Sigmoid colon (tissue), 7 donors: Measurements from ENCODE around the gene DACT2. TPM values are rescaled to one million over a fixed set of nuclear protein-coding genes. Genes with fewer than 3 reads are reported as not detected.

Experiments used
- DNase-seq: peaks from one replicate; pipeline ENCODE4 v3.0.0-alpha.2; 2019
- H3K27ac ChIP-seq, 4 donors: fragments of 200-600 bp; sonication (generic); one replicate each; pipeline ENCODE4 v1.5.1; 2016 to 2019; ENCODE audit warnings: mild to moderate bottlenecking in 1 of 4
- H3K27me3 ChIP-seq, 3 donors: fragments of 200-600 bp; sonication (generic); one replicate each; pipeline ENCODE4 v1.5.1; 2019; ENCODE audit warnings: mild to moderate bottlenecking in 1 of 3
- H3K36me3 ChIP-seq, 4 donors: fragments of 200-600 bp; sonication (generic); one replicate each; pipeline ENCODE4 v1.5.1; 2016 to 2019
- H3K4me1 ChIP-seq, 4 donors: fragments of 200-600 bp; sonication (generic); one replicate each; pipeline ENCODE4 v1.5.1; 2017 to 2019
- H3K4me3 ChIP-seq, 4 donors: fragments of 200-600 bp; sonication (generic); one replicate each; pipeline ENCODE4 v1.5.1; 2017 to 2019; ENCODE audit warnings: mild to moderate bottlenecking in 2 of 4, moderate library complexity in 1 of 4
- H3K9me3 ChIP-seq, 4 donors: fragments of 200-600 bp in 3 of 4; sonication (generic) in 3 of 4; one replicate each; pipeline versions ENCODE4 v1.5.1 to v1.6.1; 2013 to 2019
- EP300 ChIP-seq, 4 donors: sonication (generic); formaldehyde crosslinking; IDR thresholded peaks; one replicate each; pipeline ENCODE4 v1.6.1; 2017; ENCODE audit warnings: antibody characterized with exemption in 4 of 4
- POLR2A ChIP-seq, 2 donors: fragments of 450-650 bp; IDR thresholded peaks; one replicate each; pipeline ENCODE4 v1.6.1; 2016; ENCODE audit warnings: antibody characterized with exemption in 2 of 2, mild to moderate bottlenecking in 2 of 2, moderate library complexity in 2 of 2
- POLR2AphosphoS5 ChIP-seq, 4 donors: sonication (generic); formaldehyde crosslinking; IDR thresholded peaks; one replicate each; pipeline ENCODE4 v1.6.1; 2017; ENCODE audit warnings: antibody characterized with exemption in 4 of 4
- whole genome bisulfite sequencing, 2 donors: extraction: QIAGEN DNeasy Blood & Tissue Kit; methylation state at CpG; one replicate each; pipeline ENCODE4 v1.1.7; 2013; 5-methylcytosine and 5-hydroxymethylcytosine counted together
- intact Hi-C: fragments of 100-400 bp; cut with DNase I; formaldehyde crosslinking; loops from one replicate; pipeline ENCODE4 v1.15.1; 2023
- polyA plus RNA-seq, 3 donors: library from polyadenylated mRNA; stranded (reverse); fragments of 200-250 nt; gene quantifications; one replicate each; pipeline ENCODE4 v1.2.3, GENCODE V29; 2013
- total RNA-seq, 4 donors: library from RNA; depleted of rRNA; stranded (reverse); fragments of >200 nt; gene quantifications; one replicate each; pipeline ENCODE4 v1.1.0, GENCODE V29; 2016
- TF ChIP-seq, protein P1 (sequence below), 4 experiments: fragments of 450-650 bp in 3 of 4; fragments of 200-600 bp in 1 of 4; IDR thresholded peaks; one replicate each; pipeline ENCODE4 v1.5.1; 2016 to 2019; ENCODE audit warnings: antibody characterized with exemption in 4 of 4, mild to moderate bottlenecking in 3 of 4, moderate library complexity in 2 of 4
- donor health status: healthy with polysubstance abuse.
- donor health status: Bipolar disorder and iron deficiency.
- donor health status: healthy.

The DACT2 gene, protein sequence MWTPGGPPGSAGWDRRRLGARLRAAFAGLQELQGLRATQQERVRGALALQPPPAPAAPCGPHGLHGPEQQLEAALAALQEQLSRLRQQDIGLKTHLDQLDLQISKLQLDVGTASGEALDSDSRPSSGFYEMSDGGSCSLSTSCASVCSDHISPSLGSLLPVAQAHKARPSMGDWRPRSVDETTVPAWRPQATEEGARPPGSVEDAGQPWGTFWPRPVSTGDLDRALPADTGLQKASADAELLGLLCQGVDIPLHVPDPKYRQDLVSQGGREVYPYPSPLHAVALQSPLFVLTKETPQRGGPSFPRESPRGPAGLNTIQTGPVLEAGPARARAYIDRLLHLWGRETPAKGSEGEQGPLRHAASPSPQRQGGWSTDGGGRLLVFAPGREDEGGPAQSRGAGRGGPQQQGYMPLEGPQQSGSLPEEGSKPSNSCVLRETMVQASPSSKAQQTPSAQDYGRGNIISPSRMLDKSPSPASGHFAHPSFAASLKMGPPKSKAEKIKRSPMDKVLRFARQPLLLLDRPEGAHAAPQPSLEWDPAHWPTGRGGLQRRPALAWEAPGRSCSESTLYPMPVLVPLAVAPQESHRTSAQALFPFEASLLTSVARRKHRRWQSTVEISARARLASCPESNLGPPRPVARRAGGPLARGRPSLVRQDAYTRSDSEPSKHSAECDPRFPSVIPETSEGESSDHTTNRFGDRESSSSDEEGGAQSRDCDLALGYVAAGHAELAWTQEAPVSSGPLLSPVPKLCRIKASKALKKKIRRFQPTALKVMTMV
- 1 to 10 TPM in 1 of 4 donors, under 1 TPM in 3; 0.16 to 1.1 (median 0.52) TPM for total RNA-seq
- under 1 TPM; 0.23 to 0.92 (median 0.60) TPM for polyA plus RNA-seq

DNA sequence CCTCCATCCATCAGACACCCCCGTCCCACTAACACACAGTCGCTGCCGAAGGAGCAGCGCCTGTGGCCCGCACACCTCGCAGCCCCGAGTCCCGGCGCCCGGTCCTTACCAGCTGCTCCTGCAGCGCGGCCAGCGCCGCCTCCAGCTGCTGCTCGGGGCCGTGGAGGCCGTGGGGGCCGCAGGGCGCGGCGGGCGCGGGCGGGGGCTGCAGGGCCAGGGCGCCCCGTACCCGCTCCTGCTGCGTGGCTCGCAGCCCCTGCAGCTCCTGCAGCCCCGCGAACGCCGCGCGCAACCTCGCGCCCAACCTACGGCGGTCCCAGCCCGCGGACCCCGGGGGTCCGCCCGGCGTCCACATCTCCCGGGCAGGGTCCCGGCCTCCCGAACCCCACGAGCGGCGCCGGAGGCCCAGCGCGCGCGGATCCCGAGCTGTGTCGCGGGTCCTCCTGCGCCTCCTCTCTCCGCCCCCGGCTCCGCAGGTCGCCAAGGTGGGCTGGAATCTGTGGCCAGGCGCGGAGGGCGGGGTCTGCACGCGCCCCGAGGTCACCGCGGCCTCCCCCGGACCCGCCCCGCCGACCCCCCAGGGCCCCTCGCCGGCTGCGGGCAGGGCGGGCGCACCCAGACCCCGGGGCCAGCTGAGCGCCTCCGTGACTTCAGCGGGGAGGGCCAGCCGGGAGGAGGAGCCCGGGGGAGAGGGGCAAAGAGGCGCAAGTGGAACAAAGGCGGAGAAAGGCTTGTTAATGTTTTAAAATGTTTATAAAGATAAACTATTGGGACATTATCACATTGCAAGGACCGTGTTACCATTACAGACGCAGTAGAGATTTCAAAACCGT, at the start of gene DACT2:
Gene DACT2 (minus strand): TSS at position 499 of the 833 bp plus-strand sequence. CDS start 144 bp downstream, at position 355.
- Histone ChIP-seq H3K4me3 (peak within 1 kb of the TSS in 3 of 4 donors; percentile 28 to 51 (median 50)), H3K9me3 (peaks cover 0 to 3% (median 0%) of the 10 kb centered on the region in 4 donors), H3K36me3 (no peaks in the 10 kb centered on the region), H3K4me1 (peaks cover 0 to 18% (median 11%) of the 10 kb centered on the region in 4 donors), H3K27me3 (peaks cover 7 to 32% (median 23%) of the 10 kb centered on the region in 3 donors), H3K27ac (no peak within 1 kb of the TSS)
- DNase-seq: no peak
- TF ChIP-seq, protein P1, sequence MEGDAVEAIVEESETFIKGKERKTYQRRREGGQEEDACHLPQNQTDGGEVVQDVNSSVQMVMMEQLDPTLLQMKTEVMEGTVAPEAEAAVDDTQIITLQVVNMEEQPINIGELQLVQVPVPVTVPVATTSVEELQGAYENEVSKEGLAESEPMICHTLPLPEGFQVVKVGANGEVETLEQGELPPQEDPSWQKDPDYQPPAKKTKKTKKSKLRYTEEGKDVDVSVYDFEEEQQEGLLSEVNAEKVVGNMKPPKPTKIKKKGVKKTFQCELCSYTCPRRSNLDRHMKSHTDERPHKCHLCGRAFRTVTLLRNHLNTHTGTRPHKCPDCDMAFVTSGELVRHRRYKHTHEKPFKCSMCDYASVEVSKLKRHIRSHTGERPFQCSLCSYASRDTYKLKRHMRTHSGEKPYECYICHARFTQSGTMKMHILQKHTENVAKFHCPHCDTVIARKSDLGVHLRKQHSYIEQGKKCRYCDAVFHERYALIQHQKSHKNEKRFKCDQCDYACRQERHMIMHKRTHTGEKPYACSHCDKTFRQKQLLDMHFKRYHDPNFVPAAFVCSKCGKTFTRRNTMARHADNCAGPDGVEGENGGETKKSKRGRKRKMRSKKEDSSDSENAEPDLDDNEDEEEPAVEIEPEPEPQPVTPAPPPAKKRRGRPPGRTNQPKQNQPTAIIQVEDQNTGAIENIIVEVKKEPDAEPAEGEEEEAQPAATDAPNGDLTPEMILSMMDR (IDR thresholded peaks at IDR 0.05): no peak
- no peak for TF ChIP-seq EP300 (IDR thresholded peaks at IDR 0.05)
- no peak for TF ChIP-seq POLR2AphosphoS5 (IDR thresholded peaks at IDR 0.05)
- TF ChIP-seq POLR2A (IDR thresholded peaks at IDR 0.05): no peak
- intact Hi-C loops: no loop called here
- 1 to 3% methylated on average over 92 of the region's 92 CpGs for WGBS, 2 donors

DNA sequence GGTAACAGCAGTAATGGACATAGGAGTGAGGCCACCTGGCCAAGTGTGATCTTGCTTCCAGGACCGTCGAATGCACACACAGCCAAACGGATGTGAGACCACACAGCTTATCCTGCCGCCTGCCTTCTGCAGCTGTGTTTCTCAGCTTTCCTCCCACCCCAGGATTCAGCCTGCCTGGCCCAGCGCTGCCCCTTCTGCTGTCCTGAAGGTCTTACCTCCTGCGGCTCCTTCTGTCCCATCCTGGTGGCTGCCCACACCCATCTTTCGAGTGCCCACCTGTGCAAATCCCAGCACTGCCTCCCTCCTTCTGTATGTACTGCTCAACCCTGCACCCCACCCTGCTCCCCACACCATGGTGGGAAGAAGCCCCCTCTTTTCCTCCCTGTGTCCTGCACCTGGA, 49.4 kb upstream of the DACT2 start:
- no peak overlapping the region for H3K4me3 ChIP-seq
- peaks cover 0 to 31% (median 17%) of the 10 kb centered on the region in 4 donors for H3K4me1 ChIP-seq
- H3K9me3 ChIP-seq: no peaks in the 10 kb centered on the region
- no peaks in the 10 kb centered on the region for H3K36me3 ChIP-seq
- TF ChIP-seq, protein P1 (IDR thresholded peaks at IDR 0.05): no peak
- intact Hi-C loops: no loop called here
- H3K27ac ChIP-seq: peak overlapping the region in 1 of 4 donors; percentile 45
- WGBS, 2 donors: 88 to 93% methylated on average over 7 of the region's 7 CpGs
- peak; percentile 54 for DNase-seq
- H3K27me3 ChIP-seq: no peaks in the 10 kb centered on the region

DNA sequence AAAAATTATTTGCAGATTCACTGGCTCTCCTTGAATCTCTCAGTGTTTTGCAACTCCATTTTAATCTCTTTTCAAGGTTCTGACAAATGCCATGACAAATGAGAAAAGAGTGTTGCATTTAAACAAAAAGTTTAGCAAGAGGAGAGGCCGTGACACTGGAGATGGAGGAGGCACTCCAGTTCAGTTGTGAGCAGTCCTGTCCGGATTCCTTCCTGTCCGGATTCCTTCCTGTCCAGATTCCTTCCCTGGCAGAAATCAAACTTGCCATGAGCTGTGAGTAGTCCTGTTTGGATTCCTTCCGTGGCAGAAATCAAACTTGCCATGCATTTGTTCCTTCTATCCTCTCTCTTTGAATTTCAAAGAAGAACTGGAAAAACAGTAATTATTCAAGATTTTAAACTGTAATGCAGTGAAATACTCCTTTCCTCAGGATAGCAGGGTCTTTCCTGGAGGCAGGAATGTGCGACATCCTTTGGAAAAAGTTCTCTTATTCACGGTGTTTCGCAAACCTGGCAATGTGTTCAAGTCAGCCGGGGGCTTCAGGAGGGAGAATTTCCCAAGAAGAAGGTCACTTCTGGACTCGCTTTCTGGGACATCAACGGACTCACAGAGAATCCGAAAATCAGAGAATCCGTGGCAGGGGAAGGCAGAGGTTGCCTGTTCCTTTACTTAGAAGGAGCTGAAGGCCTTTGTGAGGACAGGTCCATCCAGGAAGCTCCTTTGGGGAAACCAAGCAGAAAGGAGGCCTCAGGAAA, 48.7 kb upstream of the DACT2 start:
- H3K27ac ChIP-seq: peak overlapping the region in 3 of 4 donors; percentile 43 to 51 (median 45)

More for the DNA sequence above, 48.7 kb upstream of the DACT2 start:
- no peaks in the 10 kb centered on the region for H3K27me3 ChIP-seq
- peak; percentile 65 for DNase-seq
- no peaks in the 10 kb centered on the region for H3K9me3 ChIP-seq
- intact Hi-C loops: no loop called here
- H3K4me1 ChIP-seq: peaks cover 0 to 38% (median 20%) of the 10 kb centered on the region in 4 donors
- TF ChIP-seq, protein P1 (IDR thresholded peaks at IDR 0.05): no peak
- TF ChIP-seq EP300 (IDR thresholded peaks at IDR 0.05): no peak
- TF ChIP-seq POLR2A (IDR thresholded peaks at IDR 0.05): no peak
- TF ChIP-seq POLR2AphosphoS5 (IDR thresholded peaks at IDR 0.05): no peak
- WGBS, 2 donors: 87 to 91% methylated on average over 12 of the region's 12 CpGs
- H3K4me3 ChIP-seq: no peak overlapping the region
- H3K36me3 ChIP-seq: no peaks in the 10 kb centered on the region
